GM12874 (cell line): Measurements from ENCODE around the gene SCNM1.

ENCODE experiments used
- CTCF ChIP-seq: IDR thresholded peaks from 2 replicates; pipeline ENCODE4 v1.5.1; 2011; ENCODE audit warnings: low read depth, mild to moderate bottlenecking, control low read depth, low read length, moderate library complexity; ENCODE audit not compliant: insufficient read depth

SCNM1 gene

GRCh38 chr1:151156515-151156819, 9.5 kb upstream of the SCNM1 start, which contains the start of gene TNFAIP8L2:
Gene TNFAIP8L2 (plus strand): TSS chr1:151156649. CDS start chr1:151158698, 2,049 bp downstream.
- no peak for TF ChIP-seq CTCF

- no peak for TF ChIP-seq CTCF
Measured at GRCh38 chr1:151157067-151157531, 8.8 kb upstream of the SCNM1 start.

GRCh38 chr1:151158326-151158725, 7.6 kb upstream of the SCNM1 start:
- TF ChIP-seq CTCF, result no peak

- TF ChIP-seq CTCF, result no peak
Measured at GRCh38 chr1:151158751-151159251, 7.1 kb upstream of the SCNM1 start.

GRCh38 chr1:151159373-151159772, 6.6 kb upstream of the SCNM1 start:
- TF ChIP-seq CTCF, result no peak

GRCh38 chr1:151164732-151165280, 1.1 kb upstream of the SCNM1 start:
- no peak for TF ChIP-seq CTCF

GRCh38 chr1:151165281-151165737, 635 bp upstream of the SCNM1 start:
- no peak for TF ChIP-seq CTCF
